Measurements from ENCODE around the gene PTPRCAP. TPM values are rescaled to one million over a fixed set of nuclear protein-coding genes. Genes with fewer than 3 reads are reported as not detected.
"Not testable (repeated sequence)": the region's sequence is repeated elsewhere in the genome, so short reads cannot be mapped to it uniquely, and the experiment has no call there.

The PTPRCAP gene
- total RNA-seq, 1 experiment from 2014 or later = 0.15 TPM

GRCh38 chr11:67466962-67467771 is 29.7 kb upstream of the PTPRCAP start:
- H3K9me3 ChIP-seq (ENCODE audit: low read length) = no peaks in the 10 kb centered on the region
- intact Hi-C loops (cut with micrococcal nuclease) = loop anchor here (5.0 kb wide), 1 partner anchor 40 kb away; the partner anchor contains the start of gene RPS6KB2
- peak overlapping the region; percentile 90 for H3K27ac ChIP-seq (ENCODE audit: low read length)
- no peak overlapping the region for H2AFZ ChIP-seq (ENCODE audit: low read length)
- no peaks in the 10 kb centered on the region for H3K36me3 ChIP-seq (ENCODE audit: low read depth, low read length)
- no peaks in the 10 kb centered on the region for H3K27me3 ChIP-seq (ENCODE audit: low read length)
- H3K4me3 ChIP-seq (ENCODE audit: low read length) = peak overlapping the region; percentile 85
- POLR2A ChIA-PET (ENCODE audit: unreplicated experiment) = interaction anchor here (0.7 kb wide), 1 partner anchor 93 kb away, joined by 4 read pairs; no protein-coding TSS in a partner anchor
- no peak for TF ChIP-seq EZH2 (IDR thresholded peaks at IDR 0.05; ENCODE audit: low read length, unreplicated experiment)
- TF ChIP-seq EZH2phosphoT487 (IDR thresholded peaks at IDR 0.05; ENCODE audit: borderline replicate concordance, low read length) = no peak
- TF ChIP-seq CTCF (conservative IDR thresholded peaks at IDR 0.05; ENCODE audit: low read depth, low read length) = no peak
- DNase-seq (no peak), ATAC-seq (no peak)
- H3K4me2 ChIP-seq (ENCODE audit: low read length) = peak overlapping the region; percentile 99
- H4K20me1 ChIP-seq (ENCODE audit: low read length) = no peaks in the 10 kb centered on the region
- no peaks in the 10 kb centered on the region for H3K9me2 ChIP-seq (replicated peaks; ENCODE audit: low read length)
- H3K4me1 ChIP-seq (ENCODE audit: insufficient read depth, low read length) = peaks cover 41% of the 10 kb centered on the region
- no TSS peak for BruUV-seq (replicated peaks)
- H3K79me2 ChIP-seq (ENCODE audit: low read length) = peaks cover 28% of the 10 kb centered on the region
- peaks cover 13% of the 10 kb centered on the region for H3F3A ChIP-seq (ENCODE audit: low read length, unreplicated experiment)
- CTCF ChIA-PET = interaction anchor here (2.0 kb wide), 1 partner anchor 66 kb away, joined by 15 read pairs; the partner anchor contains the start of gene PPP1CA
- peak overlapping the region; percentile 98 for H3K9ac ChIP-seq (ENCODE audit: low read length)

DNA sequence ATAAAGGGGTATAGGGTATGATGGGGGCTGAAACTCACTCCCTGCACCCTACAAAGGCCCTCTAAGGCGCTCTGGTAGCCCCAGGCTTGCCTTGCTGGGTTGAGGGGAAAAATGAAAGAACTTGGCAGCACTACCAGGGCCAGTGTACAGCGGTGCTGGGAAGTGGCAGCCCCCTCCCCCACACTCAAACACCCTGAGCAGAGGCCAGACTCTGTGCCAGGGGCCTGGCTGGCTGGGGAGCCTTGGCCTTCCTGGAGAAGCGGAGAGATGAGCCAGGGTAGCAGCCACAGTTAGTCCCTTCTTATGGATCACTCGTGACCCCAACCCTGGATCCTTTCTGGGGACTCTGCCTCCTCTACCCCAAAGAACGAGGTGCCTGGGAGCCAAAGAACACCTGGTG is 28.9 kb upstream of the PTPRCAP start:
- no peak for ATAC-seq
- H3K27me3 ChIP-seq (ENCODE audit: low read length) = no peaks in the 10 kb centered on the region
- TF ChIP-seq EZH2 (IDR thresholded peaks at IDR 0.05; ENCODE audit: low read length, unreplicated experiment) (no peak), CTCF (conservative IDR thresholded peaks at IDR 0.05; ENCODE audit: low read depth, low read length) (no peak), EZH2phosphoT487 (IDR thresholded peaks at IDR 0.05; ENCODE audit: borderline replicate concordance, low read length) (no peak)
- H3K9me3 ChIP-seq (ENCODE audit: low read length) = no peaks in the 10 kb centered on the region
- H3K4me2 ChIP-seq (ENCODE audit: low read length) = no peak overlapping the region
- no peak for DNase-seq
- no peaks in the 10 kb centered on the region for H3K9me2 ChIP-seq (replicated peaks; ENCODE audit: low read length)
- intact Hi-C loops (cut with micrococcal nuclease) = loop anchor here (5.0 kb wide), 1 partner anchor 39 kb away; the partner anchor contains the start of gene RPS6KB2
- no peaks in the 10 kb centered on the region for H3K36me3 ChIP-seq (ENCODE audit: low read depth, low read length)
- H3K4me3 ChIP-seq (ENCODE audit: low read length) = no peak overlapping the region
- ChIA-PET POLR2A (ENCODE audit: unreplicated experiment) (interaction anchor here (0.7 kb wide), 1 partner anchor 92 kb away, joined by 4 read pairs; no protein-coding TSS in a partner anchor), CTCF (no interaction called here)
- no peak overlapping the region for H3K9ac ChIP-seq (ENCODE audit: low read length)
- no peak overlapping the region for H3K27ac ChIP-seq (ENCODE audit: low read length)
- no TSS peak for BruUV-seq (replicated peaks)
- no peaks in the 10 kb centered on the region for H4K20me1 ChIP-seq (ENCODE audit: low read length)
- H3K4me1 ChIP-seq (ENCODE audit: insufficient read depth, low read length) = peaks cover 41% of the 10 kb centered on the region
- H3K79me2 ChIP-seq (ENCODE audit: low read length) = peaks cover 28% of the 10 kb centered on the region
- peaks cover 13% of the 10 kb centered on the region for H3F3A ChIP-seq (ENCODE audit: low read length, unreplicated experiment)
- H2AFZ ChIP-seq (ENCODE audit: low read length) = no peak overlapping the region

DNA sequence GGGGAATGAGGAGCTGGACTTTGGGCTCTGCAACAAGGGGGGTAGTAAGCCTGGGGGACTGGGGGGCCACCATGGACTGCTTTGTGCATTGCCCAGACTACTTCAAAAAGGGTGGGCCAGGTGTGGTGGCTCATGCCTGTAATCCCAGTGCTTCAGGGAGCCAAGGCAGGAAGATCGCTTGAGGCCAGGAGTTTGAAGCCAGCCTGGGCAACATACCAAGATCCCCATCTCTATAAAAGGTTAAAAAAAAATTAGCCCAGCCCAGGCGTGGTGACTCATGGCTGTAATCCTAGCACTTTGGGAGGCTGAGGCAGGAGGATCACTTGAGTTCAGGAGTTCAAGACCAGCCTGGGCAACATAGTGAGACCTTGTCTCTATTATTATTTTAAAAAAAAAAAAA is 28.0 kb upstream of the PTPRCAP start:
- H3K36me3 ChIP-seq (ENCODE audit: low read depth, low read length); BruUV-seq (replicated peaks); H3K9me3 ChIP-seq (ENCODE audit: low read length); CTCF ChIA-PET; H2AFZ ChIP-seq (ENCODE audit: low read length); ATAC-seq; H3K27me3 ChIP-seq (ENCODE audit: low read length); H3K9me2 ChIP-seq (replicated peaks; ENCODE audit: low read length); H4K20me1 ChIP-seq (ENCODE audit: low read length); POLR2A ChIA-PET (ENCODE audit: unreplicated experiment): not testable (repeated sequence)
- H3K27ac ChIP-seq (ENCODE audit: low read length) = peak overlapping the region; percentile 97
- peaks cover 28% of the 10 kb centered on the region for H3K79me2 ChIP-seq (ENCODE audit: low read length)
- DNase-seq = peak; percentile 78
- intact Hi-C loops (cut with micrococcal nuclease) = loop anchor here (5.0 kb wide), 1 partner anchor 38 kb away; the partner anchor contains the start of gene RPS6KB2
- peak overlapping the region; percentile 95 for H3K4me2 ChIP-seq (ENCODE audit: low read length)
- peaks cover 41% of the 10 kb centered on the region for H3K4me1 ChIP-seq (ENCODE audit: insufficient read depth, low read length)
- peak overlapping the region; percentile 94 for H3K9ac ChIP-seq (ENCODE audit: low read length)
- H3F3A ChIP-seq (ENCODE audit: low read length, unreplicated experiment) = peaks cover 13% of the 10 kb centered on the region
- peak overlapping the region; percentile 75 for H3K4me3 ChIP-seq (ENCODE audit: low read length)
